DND-41 (cell line): Measurements from ENCODE around the gene TTC17.

Experiments used
- ATAC-seq: fragments of 200-7000 bp; cut with Tn5 transposase; 3 replicates; pipeline ENCODE4 v1.9.1; 2021; ENCODE audit warnings: low read depth; ENCODE audit not compliant: insufficient read depth
- DNase-seq: peaks from one replicate; pipeline ENCODE4 v3.0.0-alpha.2; 2020
- H2AFZ ChIP-seq: 2 replicates; pipeline ENCODE4 v1.6.0; 2012; ENCODE audit warnings: low read depth, low read length
- H3K27ac ChIP-seq: 2 replicates; pipeline ENCODE4 v1.5.1; 2012; ENCODE audit warnings: low read length, inconsistent platforms
- H3K27me3 ChIP-seq: fragments of 200-600 bp; sonication (generic); 2 replicates; pipeline ENCODE4 v1.6.0; 2012; ENCODE audit warnings: low read length, mild to moderate bottlenecking, inconsistent platforms; ENCODE audit not compliant: insufficient read depth, poor library complexity
- H3K36me3 ChIP-seq: 2 replicates; pipeline ENCODE4 v1.5.1; 2012; ENCODE audit warnings: low read length, inconsistent platforms; ENCODE audit not compliant: insufficient read depth
- H3K4me1 ChIP-seq: 2 replicates; pipeline ENCODE4 v1.5.1; 2012; ENCODE audit warnings: mild to moderate bottlenecking, low read length; ENCODE audit not compliant: insufficient read depth
- H3K4me2 ChIP-seq: 2 replicates; pipeline ENCODE4 v1.6.0; 2012; ENCODE audit warnings: mild to moderate bottlenecking, moderate library complexity, low read length, inconsistent platforms; ENCODE audit not compliant: insufficient read depth
- H3K4me3 ChIP-seq, 2 experiments: fragments of 200-600 bp in 1 of 2; shearing (Covaris generic) in 1 of 2; 2 replicates each; pipeline ENCODE4 v1.5.1; 2012 to 2016; ENCODE audit warnings: inconsistent platforms in 2 of 2, low read length in 2 of 2, mild to moderate bottlenecking in 2 of 2, low read depth in 1 of 2, moderate library complexity in 1 of 2
- H3K79me2 ChIP-seq: 2 replicates; pipeline ENCODE4 v1.6.0; 2012; ENCODE audit warnings: low read length, inconsistent platforms; ENCODE audit not compliant: insufficient read depth
- H3K9ac ChIP-seq: 2 replicates; pipeline ENCODE4 v1.6.0; 2012; ENCODE audit warnings: low read depth, mild to moderate bottlenecking, inconsistent platforms, low read length, moderate library complexity
- H3K9me3 ChIP-seq: 2 replicates; pipeline ENCODE4 v1.5.1; 2012; ENCODE audit warnings: low read length, moderate library complexity, mild to moderate bottlenecking, inconsistent platforms; ENCODE audit not compliant: insufficient read depth, severe bottlenecking
- H4K20me1 ChIP-seq: 2 replicates; pipeline ENCODE4 v1.6.0; 2012; ENCODE audit warnings: low read length; ENCODE audit not compliant: insufficient read depth
- EZH2 ChIP-seq: IDR thresholded peaks from 3 replicates; pipeline ENCODE4 v1.6.1; 2012; ENCODE audit warnings: borderline replicate concordance, low read depth, mild to moderate bottlenecking, moderate library complexity, low read length, inconsistent platforms; ENCODE audit not compliant: severe bottlenecking
- TF ChIP-seq, protein P1 (sequence below): IDR thresholded peaks from 2 replicates; pipeline ENCODE4 v1.5.1; 2012; ENCODE audit warnings: borderline replicate concordance, low read length, moderate library complexity, mild to moderate bottlenecking; ENCODE audit not compliant: poor library complexity, severe bottlenecking; ENCODE audit errors: extremely low read depth

Gene TTC17

DNA sequence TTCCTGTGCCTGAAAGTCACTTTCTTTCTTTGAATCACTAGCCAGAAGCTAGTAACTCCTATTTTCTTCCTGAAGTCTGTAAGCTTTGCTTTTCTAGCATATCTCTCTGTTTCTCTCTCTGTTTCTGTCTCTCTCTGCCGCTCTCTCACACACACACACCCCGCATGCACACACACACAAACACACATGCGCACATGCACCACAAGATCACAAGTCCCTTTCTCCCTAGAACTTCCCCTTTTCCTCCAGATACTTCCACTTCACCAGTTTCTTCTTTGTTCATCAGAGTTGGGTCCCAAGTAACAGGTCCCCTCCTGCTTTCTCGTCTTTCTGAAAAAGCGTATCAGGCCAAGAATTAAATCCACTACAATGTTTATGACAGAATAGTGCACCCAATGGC lies 173.3 kb downstream of the TTC17 start:
- Histone ChIP-seq H3K9me3 (no peaks in the 10 kb centered on the region), H3K79me2 (no peaks in the 10 kb centered on the region), H3K27me3 (peaks cover 5% of the 10 kb centered on the region), H3K9ac (no peak overlapping the region), H3K4me3 (no peak overlapping the region), H3K4me2 (no peak overlapping the region), H2AFZ (no peak overlapping the region), H4K20me1 (no peaks in the 10 kb centered on the region), H3K4me1 (no peaks in the 10 kb centered on the region), H3K36me3 (no peaks in the 10 kb centered on the region), H3K27ac (no peak overlapping the region)
- TF ChIP-seq, protein P1, sequence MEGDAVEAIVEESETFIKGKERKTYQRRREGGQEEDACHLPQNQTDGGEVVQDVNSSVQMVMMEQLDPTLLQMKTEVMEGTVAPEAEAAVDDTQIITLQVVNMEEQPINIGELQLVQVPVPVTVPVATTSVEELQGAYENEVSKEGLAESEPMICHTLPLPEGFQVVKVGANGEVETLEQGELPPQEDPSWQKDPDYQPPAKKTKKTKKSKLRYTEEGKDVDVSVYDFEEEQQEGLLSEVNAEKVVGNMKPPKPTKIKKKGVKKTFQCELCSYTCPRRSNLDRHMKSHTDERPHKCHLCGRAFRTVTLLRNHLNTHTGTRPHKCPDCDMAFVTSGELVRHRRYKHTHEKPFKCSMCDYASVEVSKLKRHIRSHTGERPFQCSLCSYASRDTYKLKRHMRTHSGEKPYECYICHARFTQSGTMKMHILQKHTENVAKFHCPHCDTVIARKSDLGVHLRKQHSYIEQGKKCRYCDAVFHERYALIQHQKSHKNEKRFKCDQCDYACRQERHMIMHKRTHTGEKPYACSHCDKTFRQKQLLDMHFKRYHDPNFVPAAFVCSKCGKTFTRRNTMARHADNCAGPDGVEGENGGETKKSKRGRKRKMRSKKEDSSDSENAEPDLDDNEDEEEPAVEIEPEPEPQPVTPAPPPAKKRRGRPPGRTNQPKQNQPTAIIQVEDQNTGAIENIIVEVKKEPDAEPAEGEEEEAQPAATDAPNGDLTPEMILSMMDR, result no peak
- TF ChIP-seq EZH2, result no peak
- DNase-seq, result no peak
- ATAC-seq, result no peak

DNA sequence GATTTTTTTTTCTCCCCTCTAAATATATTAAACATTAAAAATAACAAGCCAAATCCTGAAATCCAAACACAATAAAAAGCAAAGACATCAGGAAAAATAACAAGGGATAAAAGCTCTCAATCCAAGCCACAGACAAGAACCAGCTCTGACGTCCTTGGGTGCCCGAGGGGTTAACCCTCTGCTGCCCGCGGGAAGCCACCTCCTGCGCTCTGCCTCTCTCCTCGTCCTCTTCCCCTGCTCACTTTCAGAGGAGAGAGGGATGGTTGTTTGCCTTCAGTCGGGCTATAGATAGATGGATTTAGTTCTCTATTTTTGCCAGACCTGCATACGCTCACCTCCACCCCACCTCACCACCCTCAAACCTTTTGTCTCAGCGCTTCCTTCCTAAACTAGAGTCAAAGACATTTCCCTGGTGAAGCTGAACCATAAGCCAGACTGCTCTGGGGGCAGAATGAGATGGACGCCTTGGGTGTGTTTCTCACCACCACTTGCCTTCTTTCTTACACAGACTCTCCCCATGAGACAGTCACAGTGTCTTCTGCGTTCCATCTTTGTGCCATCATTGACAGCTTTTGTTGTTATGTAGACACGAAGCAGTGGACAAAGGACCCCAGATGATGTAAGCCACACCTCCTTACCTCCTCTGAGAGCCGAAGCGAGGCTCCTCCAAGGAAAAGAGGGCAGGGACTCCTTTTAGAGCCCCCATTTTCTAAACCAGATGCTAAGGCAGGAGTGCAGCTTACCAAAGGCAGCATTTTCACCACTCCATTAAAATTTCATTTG lies 179.3 kb downstream of the TTC17 start:
- Histone ChIP-seq H3K36me3 (no peaks in the 10 kb centered on the region), H3K27ac (no peak overlapping the region), H3K4me2 (no peak overlapping the region)

DNA sequence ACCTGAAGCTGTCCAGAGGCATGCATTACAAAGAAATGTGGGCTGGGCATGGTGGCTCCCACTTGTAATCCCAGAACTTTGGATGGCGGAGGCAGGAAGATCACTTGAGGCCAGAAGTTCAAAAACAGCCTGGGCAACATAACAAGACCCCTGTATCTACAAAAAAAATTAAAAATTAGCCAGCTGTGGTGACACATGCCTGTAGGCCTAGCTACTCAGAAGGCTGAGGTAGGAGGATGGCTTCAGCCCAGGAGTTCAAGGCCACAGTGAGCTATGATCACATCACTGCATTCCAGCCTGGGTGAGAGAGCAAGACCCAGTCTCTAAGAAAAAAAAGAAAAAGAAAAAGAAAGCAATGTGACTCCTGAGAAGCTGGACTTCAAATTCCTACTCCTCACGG lies 183.3 kb downstream of the TTC17 start:
- no peak overlapping the region for H3K4me3 ChIP-seq
- no peaks in the 10 kb centered on the region for H4K20me1 ChIP-seq
- H3K4me1 ChIP-seq, result no peaks in the 10 kb centered on the region
- H3K4me2 ChIP-seq, result no peak overlapping the region
- H3K9me3 ChIP-seq, result peaks cover 3% of the 10 kb centered on the region
- no peak overlapping the region for H2AFZ ChIP-seq
- DNase-seq, result no peak
- no peak for ATAC-seq
- H3K79me2 ChIP-seq, result no peaks in the 10 kb centered on the region
- H3K36me3 ChIP-seq, result no peaks in the 10 kb centered on the region
- H3K9ac ChIP-seq, result no peak overlapping the region
- TF ChIP-seq, protein P1, result no peak
- TF ChIP-seq EZH2, result no peak
- H3K27me3 ChIP-seq, result no peaks in the 10 kb centered on the region
- no peak overlapping the region for H3K27ac ChIP-seq

More for the DNA sequence above, 179.3 kb downstream of the TTC17 start:
- Histone ChIP-seq H4K20me1 (no peaks in the 10 kb centered on the region), H3K9ac (no peak overlapping the region), H3K4me3 (no peak overlapping the region), H3K9me3 (peaks cover 3% of the 10 kb centered on the region), H3K27me3 (no peaks in the 10 kb centered on the region), H3K79me2 (no peaks in the 10 kb centered on the region), H2AFZ (no peak overlapping the region), H3K4me1 (no peaks in the 10 kb centered on the region)
- ATAC-seq (no peak), DNase-seq (no peak)
- TF ChIP-seq EZH2, result no peak
- TF ChIP-seq, protein P1, result no peak
